GM18526 (cell line): ENCODE measurements around the gene PRKCG.

Experiments
- POLR2A ChIP-seq: IDR thresholded peaks from 3 replicates; pipeline ENCODE4 v1.6.1; 2011; ENCODE audit not compliant: insufficient read length; ENCODE audit errors: extremely low read depth

The PRKCG gene

DNA sequence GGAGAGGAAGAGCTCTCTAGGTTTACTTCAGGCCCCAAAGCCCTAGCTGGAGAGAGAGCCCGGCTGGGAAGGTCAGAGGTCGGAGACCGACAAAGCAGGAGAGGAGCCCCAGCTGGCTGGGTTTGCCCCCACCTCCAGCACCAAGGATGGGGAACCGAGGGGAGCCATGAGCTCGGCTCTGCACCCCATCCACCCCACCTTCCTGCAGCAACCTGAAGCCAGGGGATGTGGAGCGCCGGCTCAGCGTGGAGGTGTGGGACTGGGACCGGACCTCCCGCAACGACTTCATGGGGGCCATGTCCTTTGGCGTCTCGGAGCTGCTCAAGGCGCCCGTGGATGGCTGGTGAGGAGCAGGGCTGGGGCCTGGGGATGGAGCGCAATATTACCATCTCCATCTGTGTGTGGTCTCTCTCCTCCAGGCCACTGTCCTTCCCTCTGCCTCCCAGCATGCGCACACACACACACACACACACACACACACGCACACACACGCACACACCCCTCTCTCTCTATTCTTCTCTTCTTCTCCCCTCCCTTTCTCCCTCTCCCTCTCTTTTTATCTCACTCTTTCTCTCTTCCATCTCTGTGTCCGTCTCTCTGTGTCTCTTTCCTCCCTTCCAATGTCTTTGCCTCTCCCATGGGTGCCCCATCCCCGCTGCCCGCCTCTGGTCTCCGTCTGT lies 10.4 kb downstream of the PRKCG start:
- no peak for TF ChIP-seq POLR2A

- no peak for TF ChIP-seq POLR2A
Observed at GRCh38 chr19:53892981-53893325, 11.0 kb downstream of the PRKCG start.

GRCh38 chr19:53894707-53895106 lies 12.7 kb downstream of the PRKCG start:
- no peak for TF ChIP-seq POLR2A

- TF ChIP-seq POLR2A: no peak
Observed at GRCh38 chr19:53896682-53897081, 14.7 kb downstream of the PRKCG start.

DNA sequence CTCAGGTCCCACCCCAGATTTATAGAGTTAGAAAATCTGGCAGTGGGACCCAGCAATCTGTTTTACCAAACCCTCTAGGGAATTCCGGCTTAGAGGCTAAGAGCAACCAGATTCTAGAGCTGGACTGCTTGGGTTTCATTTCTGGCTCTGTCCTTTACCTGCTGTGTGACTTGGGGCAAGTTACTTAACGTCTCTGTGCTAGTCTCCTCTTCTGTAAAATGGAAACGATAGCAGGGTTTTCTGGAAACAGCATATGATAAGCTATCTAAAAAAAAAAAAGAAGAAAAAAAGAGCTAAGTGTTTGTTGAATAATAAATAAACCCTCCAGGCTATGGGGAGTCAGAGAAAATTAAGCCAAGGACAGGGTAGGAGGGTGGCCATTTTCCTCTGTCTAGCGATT lies 15.5 kb downstream of the PRKCG start:
- no peak for TF ChIP-seq POLR2A

GRCh38 chr19:53898166-53898565 lies 16.2 kb downstream of the PRKCG start:
- TF ChIP-seq POLR2A: no peak

DNA sequence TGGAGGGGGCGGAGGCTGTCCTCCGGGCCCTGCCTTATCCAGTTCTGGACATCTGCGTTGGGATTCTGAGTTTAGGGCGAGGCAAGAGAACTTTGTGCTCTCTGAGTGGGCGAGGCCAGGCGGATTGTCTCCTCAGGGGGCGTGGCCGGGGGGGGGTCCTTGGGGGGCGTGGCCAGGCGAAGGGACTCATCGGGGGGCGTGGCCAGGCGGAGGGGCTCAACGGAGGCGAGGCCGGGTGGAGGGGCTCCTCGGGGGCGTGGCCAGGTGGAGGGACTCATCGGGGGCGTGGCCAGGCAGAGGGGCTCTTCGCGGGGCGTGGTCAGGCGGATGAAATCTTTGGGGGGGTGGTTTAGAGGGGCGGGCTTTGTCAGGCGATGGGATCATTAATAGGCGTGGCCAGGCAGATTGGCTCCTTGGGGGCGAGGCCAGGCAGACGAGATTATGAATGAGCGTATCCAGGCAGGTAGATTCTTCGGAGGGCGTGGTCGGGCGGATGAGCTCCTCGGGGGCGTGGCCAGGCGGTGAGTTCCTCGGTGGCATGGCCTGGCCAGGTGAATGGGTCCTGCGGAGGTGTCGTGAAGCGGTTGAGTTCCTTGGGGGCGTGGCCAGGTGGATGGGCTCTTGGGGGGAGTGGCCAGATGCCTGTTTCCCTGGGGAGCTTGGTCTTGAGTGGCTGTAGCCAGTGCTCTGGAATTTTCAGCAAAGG lies 16.8 kb downstream of the PRKCG start:
- no peak for TF ChIP-seq POLR2A

- TF ChIP-seq POLR2A: no peak
Observed at GRCh38 chr19:53900191-53900860, 18.3 kb downstream of the PRKCG start.

DNA sequence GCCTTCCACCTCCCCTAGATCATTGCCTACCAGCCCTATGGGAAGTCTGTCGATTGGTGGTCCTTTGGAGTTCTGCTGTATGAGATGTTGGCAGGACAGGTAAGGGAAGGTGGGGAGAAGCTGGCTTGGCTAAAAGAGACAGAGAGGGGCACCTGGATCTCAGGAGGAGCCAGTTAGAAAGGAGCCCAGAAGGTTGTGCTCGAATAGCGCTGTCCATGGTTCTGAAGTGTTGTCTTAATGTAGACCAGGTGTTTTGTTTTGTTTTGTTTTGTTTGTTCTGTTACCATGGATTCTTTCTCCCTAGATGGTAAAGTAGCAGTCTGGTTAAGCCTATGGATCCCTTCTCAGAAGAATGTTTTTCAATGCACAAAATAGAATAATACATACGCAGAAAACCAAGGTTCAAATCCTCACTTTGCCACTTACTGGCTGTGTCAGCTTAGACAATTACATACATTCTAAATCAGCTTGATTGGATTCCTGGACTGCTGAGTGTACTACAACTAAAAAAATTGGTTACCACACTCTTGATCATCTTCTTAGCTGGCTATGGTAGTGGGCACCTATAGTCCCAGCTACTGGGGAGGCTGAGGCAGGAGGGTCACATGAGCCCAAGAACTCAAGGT lies 21.2 kb downstream of the PRKCG start:
- no peak for TF ChIP-seq POLR2A

DNA sequence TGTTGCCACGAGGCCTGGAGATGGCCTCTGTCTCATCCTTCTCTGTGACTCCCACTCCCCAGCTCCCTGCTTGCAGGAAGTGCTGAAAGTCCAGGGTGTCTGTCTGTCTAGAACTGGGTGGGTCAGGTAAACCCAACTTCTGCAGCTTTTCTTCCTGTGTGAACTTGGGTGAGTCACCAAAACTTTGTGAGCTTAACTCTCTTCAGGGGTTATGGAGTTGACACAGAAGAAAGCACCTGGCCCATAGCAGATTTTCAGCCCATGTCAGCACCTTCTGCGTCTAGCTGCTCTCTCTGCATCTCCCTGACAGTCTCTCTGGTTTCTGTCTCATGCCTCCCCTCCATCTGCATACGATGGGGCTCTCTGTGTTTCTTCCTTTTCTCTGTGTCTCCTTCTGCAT lies 22.9 kb downstream of the PRKCG start:
- no peak for TF ChIP-seq POLR2A

GRCh38 chr19:53905787-53906186 lies 23.8 kb downstream of the PRKCG start:
- no peak for TF ChIP-seq POLR2A

GRCh38 chr19:53906211-53907192 lies 24.5 kb downstream of the PRKCG start:
- no peak for TF ChIP-seq POLR2A

DNA sequence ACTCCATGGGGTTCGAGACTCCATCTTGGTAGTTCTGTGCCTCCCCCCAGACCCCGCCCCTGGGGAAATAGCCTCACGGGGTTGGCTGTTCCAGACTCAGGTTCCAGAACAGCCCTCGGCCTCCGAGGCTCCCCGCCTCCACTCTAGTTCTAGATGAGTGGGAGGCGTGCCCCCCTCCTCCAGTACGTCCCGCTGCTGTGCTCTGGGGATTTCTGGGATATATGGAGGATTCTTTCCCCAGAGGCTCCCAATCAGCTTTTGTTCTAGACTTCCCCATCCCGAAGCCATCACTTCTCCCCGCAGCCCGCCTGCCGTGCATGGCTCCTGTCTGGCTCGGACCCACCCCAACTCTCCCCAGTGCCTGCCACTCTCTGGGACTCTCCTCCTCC lies 25.2 kb downstream of the PRKCG start:
- no peak for TF ChIP-seq POLR2A

GRCh38 chr19:53907690-53908089 lies 25.7 kb downstream of the PRKCG start:
- no peak for TF ChIP-seq POLR2A

- TF ChIP-seq POLR2A: no peak
Observed at GRCh38 chr19:53908106-53908934, 26.3 kb downstream of the PRKCG start.
